ENCODE measurements around the gene B3GLCT.
"Not testable (repeated sequence)": the region's sequence is repeated elsewhere in the genome, so short reads cannot be mapped to it uniquely, and the experiment has no call there.

Gene B3GLCT

GRCh38 chr13:31278869-31279268 is 79.1 kb downstream of the B3GLCT start:
- no peak for DNase-seq (ENCODE audit: low read depth)

GRCh38 chr13:31282741-31283455 is 83.1 kb downstream of the B3GLCT start:
- DNase-seq (ENCODE audit: low read depth), result no peak

GRCh38 chr13:31286930-31287329 is 87.2 kb downstream of the B3GLCT start:
- DNase-seq (ENCODE audit: low read depth), result no peak

GRCh38 chr13:31301119-31301518 is 101.3 kb downstream of the B3GLCT start:
- DNase-seq (ENCODE audit: low read depth), result no peak

- DNase-seq (ENCODE audit: low read depth), result no peak
Measured at GRCh38 chr13:31310356-31310755, 110.6 kb downstream of the B3GLCT start.

- DNase-seq (ENCODE audit: low read depth), result no peak
Measured at GRCh38 chr13:31310786-31311185, 111.0 kb downstream of the B3GLCT start.

GRCh38 chr13:31311921-31312320 is 112.1 kb downstream of the B3GLCT start:
- no peak for DNase-seq (ENCODE audit: low read depth)

- no peak for DNase-seq (ENCODE audit: low read depth)
Measured at GRCh38 chr13:31314961-31315360, 115.2 kb downstream of the B3GLCT start.

- no peak for DNase-seq (ENCODE audit: low read depth)
Measured at GRCh38 chr13:31320946-31321345, 121.2 kb downstream of the B3GLCT start.

- no peak for DNase-seq (ENCODE audit: low read depth)
Measured at GRCh38 chr13:31321457-31321856, 121.7 kb downstream of the B3GLCT start.

- no peak for DNase-seq (ENCODE audit: low read depth)
Measured at GRCh38 chr13:31322026-31322425, 122.3 kb downstream of the B3GLCT start.

GRCh38 chr13:31322702-31323405 is 123.1 kb downstream of the B3GLCT start:
- DNase-seq (ENCODE audit: low read depth), result no peak

GRCh38 chr13:31327182-31327860 is 127.5 kb downstream of the B3GLCT start:
- no peak for DNase-seq (ENCODE audit: low read depth)

GRCh38 chr13:31328549-31329235 is 128.9 kb downstream of the B3GLCT start:
- no peak for DNase-seq (ENCODE audit: low read depth)

GRCh38 chr13:31330236-31330635 is 130.5 kb downstream of the B3GLCT start:
- no peak for DNase-seq (ENCODE audit: low read depth)

GRCh38 chr13:31331068-31331467 is 131.3 kb downstream of the B3GLCT start:
- DNase-seq (ENCODE audit: low read depth), result no peak

GRCh38 chr13:31334547-31334946 is 134.8 kb downstream of the B3GLCT start:
- no peak for DNase-seq (ENCODE audit: low read depth)

- no peak for DNase-seq (ENCODE audit: low read depth)
Measured at GRCh38 chr13:31334994-31335557, 135.3 kb downstream of the B3GLCT start.

GRCh38 chr13:31339616-31340015 is 139.8 kb downstream of the B3GLCT start:
- DNase-seq (ENCODE audit: low read depth), result not testable (repeated sequence)

GRCh38 chr13:31340848-31341247 is 141.1 kb downstream of the B3GLCT start:
- DNase-seq (ENCODE audit: low read depth), result not testable (repeated sequence)

GRCh38 chr13:31346891-31347290 is 147.1 kb downstream of the B3GLCT start:
- no peak for DNase-seq (ENCODE audit: low read depth)

GRCh38 chr13:31349156-31349555 is 149.4 kb downstream of the B3GLCT start:
- no peak for DNase-seq (ENCODE audit: low read depth)

All from activated T-helper 9 cell treated with anti-CD3 and anti-CD28 coated beads, Interleukin-2, amount 50 U/mL, for 16 hours (primary cell).